HG02798 (cell line): ENCODE measurements around the gene GPATCH8.
"Not testable (repeated sequence)": the region's sequence is repeated elsewhere in the genome, so short reads cannot be mapped to it uniquely, and the experiment has no call there.

Experiments used
- ATAC-seq: cut with Tn5 transposase; IDR thresholded peaks from one replicate; pipeline ENCODE4 v1.9.1; 2021; ENCODE audit warnings: mild to moderate bottlenecking; ENCODE audit not compliant: unreplicated experiment, poor library complexity

The GPATCH8 gene

GRCh38 chr17:44380767-44381166 lies 122.4 kb downstream of the GPATCH8 start:
- no peak for ATAC-seq

GRCh38 chr17:44379887-44380286 lies 123.3 kb downstream of the GPATCH8 start:
- ATAC-seq = no peak

- no peak for ATAC-seq
These were observed 125.0 kb downstream of the GPATCH8 start for GRCh38 chr17:44378171-44378705.

- no peak for ATAC-seq
These were observed 126.4 kb downstream of the GPATCH8 start for GRCh38 chr17:44376779-44377178.

GRCh38 chr17:44376124-44376523 lies 127.1 kb downstream of the GPATCH8 start:
- ATAC-seq = no peak

- no peak for ATAC-seq
These were observed 127.8 kb downstream of the GPATCH8 start for GRCh38 chr17:44375196-44376017.

GRCh38 chr17:44374306-44375195 lies 128.7 kb downstream of the GPATCH8 start:
- ATAC-seq = no peak

GRCh38 chr17:44372036-44372435 lies 131.2 kb downstream of the GPATCH8 start:
- ATAC-seq = no peak

- not testable (repeated sequence) for ATAC-seq
These were observed 133.7 kb downstream of the GPATCH8 start for GRCh38 chr17:44369414-44370023.

GRCh38 chr17:44368391-44369243 lies 134.6 kb downstream of the GPATCH8 start:
- ATAC-seq = not testable (repeated sequence)

- no peak for ATAC-seq
These were observed 135.8 kb downstream of the GPATCH8 start for GRCh38 chr17:44367231-44367979.

GRCh38 chr17:44365051-44365450 lies 138.2 kb downstream of the GPATCH8 start:
- ATAC-seq = not testable (repeated sequence)

- peak; percentile 79 for ATAC-seq
These were observed 139.5 kb downstream of the GPATCH8 start, which contains the start of gene FAM171A2 for GRCh38 chr17:44363613-44364159. TSS of gene FAM171A2 (minus strand) at chr17:44363853. CDS start at chr17:44363714, 139 bp downstream.

GRCh38 chr17:44362949-44363612 lies 140.1 kb downstream of the GPATCH8 start:
- ATAC-seq = no peak

- ATAC-seq = no peak
These were observed 140.7 kb downstream of the GPATCH8 start for GRCh38 chr17:44362459-44362948.

GRCh38 chr17:44361292-44362260 lies 141.6 kb downstream of the GPATCH8 start:
- no peak for ATAC-seq

- no peak for ATAC-seq
These were observed 142.4 kb downstream of the GPATCH8 start for GRCh38 chr17:44360826-44361225.
